ENCODE measurements around the gene KCNH2. TPM values are rescaled to one million over a fixed set of nuclear protein-coding genes. Genes with fewer than 3 reads are reported as not detected.
A peak's percentile ranks its signal among the peaks of the same experiment; 100 is the strongest.

Gene KCNH2
- total RNA-seq, 2 donors from 2014 or later, result 1.1 to 1.9 TPM

DNA sequence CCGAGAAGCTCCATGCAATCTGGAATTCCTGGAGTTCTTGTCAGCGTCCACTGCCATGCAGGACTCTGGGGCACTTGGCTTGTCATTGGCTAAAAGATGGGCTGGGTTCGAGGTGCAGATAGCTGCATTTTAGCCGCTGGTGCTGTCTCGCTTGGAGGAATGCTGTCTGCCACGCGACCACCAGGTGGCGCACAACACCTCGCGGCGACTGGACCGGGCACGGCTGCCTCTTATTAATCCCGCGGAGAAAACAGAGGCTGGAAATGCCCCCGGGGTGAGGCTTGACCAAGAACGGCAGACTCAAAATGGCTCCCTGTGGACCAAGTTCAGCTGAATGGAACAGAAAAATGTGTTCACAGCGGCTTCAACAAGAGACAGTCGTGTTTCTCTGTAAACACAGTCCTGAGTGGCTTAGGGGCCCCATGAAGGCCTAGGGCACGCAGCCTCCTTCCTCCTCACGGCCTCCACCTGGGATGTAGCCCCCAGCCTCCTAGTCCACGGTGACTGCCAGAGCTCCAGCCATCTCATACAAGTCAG, 79.6 kb downstream of the KCNH2 start:
- Histone ChIP-seq H3K4me3 (ENCODE audit: low read length) (no peak overlapping the region), H3K9me3 (ENCODE audit: control insufficient read depth, low read length) (peaks cover 5% of the 10 kb centered on the region), H3K4me1 (ENCODE audit: control insufficient read depth, insufficient read depth, low read length) (no peaks in the 10 kb centered on the region), H3K27me3 (ENCODE audit: control insufficient read depth, insufficient read depth, low read length, poor library complexity, severe bottlenecking) (peaks cover 21% of the 10 kb centered on the region), H3K27ac (ENCODE audit: low read depth, low read length) (no peak overlapping the region), H3K36me3 (ENCODE audit: control insufficient read depth, insufficient read depth, low read length) (no peaks in the 10 kb centered on the region), H3K9ac (ENCODE audit: extremely low read depth, low read length, poor library complexity, severe bottlenecking) (no peak overlapping the region)
- 11 to 25% methylated on average over 17 to 22 of the region's 22 CpGs for WGBS, 2 experiments (ENCODE audit: insufficient coverage in 1 of 2, insufficient read length in 1 of 2)
- DNase-seq, result peak; percentile 95
- peaks cover 7% of the 10 kb centered on the region for H3K9me3 Mint-ChIP-seq
- H3K4me3 Mint-ChIP-seq, result no peak overlapping the region
- no peaks in the 10 kb centered on the region for H3K36me3 Mint-ChIP-seq (ENCODE audit: low read depth)
- H3K27ac Mint-ChIP-seq, result no peak overlapping the region
- no peaks in the 10 kb centered on the region for H3K4me1 Mint-ChIP-seq
- TF ChIP-seq, protein P1, sequence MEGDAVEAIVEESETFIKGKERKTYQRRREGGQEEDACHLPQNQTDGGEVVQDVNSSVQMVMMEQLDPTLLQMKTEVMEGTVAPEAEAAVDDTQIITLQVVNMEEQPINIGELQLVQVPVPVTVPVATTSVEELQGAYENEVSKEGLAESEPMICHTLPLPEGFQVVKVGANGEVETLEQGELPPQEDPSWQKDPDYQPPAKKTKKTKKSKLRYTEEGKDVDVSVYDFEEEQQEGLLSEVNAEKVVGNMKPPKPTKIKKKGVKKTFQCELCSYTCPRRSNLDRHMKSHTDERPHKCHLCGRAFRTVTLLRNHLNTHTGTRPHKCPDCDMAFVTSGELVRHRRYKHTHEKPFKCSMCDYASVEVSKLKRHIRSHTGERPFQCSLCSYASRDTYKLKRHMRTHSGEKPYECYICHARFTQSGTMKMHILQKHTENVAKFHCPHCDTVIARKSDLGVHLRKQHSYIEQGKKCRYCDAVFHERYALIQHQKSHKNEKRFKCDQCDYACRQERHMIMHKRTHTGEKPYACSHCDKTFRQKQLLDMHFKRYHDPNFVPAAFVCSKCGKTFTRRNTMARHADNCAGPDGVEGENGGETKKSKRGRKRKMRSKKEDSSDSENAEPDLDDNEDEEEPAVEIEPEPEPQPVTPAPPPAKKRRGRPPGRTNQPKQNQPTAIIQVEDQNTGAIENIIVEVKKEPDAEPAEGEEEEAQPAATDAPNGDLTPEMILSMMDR (conservative IDR thresholded peaks at IDR 0.05), result peak; percentile 97
- H3K27me3 Mint-ChIP-seq (ENCODE audit: insufficient read depth), result peaks cover 46% of the 10 kb centered on the region

DNA sequence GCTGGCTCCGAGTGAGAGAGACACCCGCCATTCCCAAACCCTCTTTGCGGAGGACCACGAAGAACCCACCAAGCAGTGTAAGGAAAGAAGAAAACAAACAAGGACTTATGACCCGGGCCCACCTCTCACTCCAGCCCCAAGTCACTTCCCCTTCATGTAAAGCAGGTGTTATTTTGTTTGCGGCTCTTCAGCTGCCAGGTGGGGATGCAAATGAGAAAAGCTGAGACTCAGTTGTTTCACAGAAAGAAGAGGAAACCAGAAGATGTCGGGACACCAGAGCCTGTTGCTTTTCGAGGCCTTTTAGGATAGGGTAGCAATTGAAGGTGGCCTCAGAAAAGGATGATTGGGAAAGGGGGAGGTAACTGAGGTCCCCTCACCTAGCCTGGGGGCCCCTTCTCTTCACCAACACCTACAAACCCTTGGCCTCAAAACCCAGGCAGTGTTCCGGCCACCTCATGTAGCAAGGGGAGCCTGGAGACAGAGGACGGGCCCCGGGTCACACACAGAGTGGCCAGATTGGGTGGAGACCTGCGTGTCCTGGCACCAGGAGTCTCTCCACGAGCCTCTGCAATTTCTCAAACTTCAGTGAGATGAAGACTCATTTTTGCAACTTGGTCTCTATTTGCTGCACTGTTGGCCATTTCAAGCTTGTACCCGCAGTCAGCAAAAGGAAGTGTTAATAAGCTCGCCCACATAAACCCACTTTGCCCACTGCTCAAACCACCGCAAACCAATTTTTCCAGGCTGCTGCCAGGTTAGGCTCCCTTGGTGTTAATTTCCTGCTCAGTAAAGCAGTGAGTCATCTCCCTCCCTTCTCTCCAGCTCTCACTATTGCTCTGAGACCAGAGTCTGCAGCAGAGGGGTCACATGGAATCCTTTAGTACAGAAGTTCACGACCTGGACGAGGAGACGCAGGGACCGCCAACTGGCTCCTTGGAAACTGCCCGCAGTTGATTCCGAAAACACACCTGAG, 80.3 kb downstream of the KCNH2 start:
- Histone ChIP-seq H3K9ac (ENCODE audit: extremely low read depth, low read length, poor library complexity, severe bottlenecking) (no peak overlapping the region), H3K36me3 (ENCODE audit: control insufficient read depth, insufficient read depth, low read length) (no peaks in the 10 kb centered on the region), H3K4me1 (ENCODE audit: control insufficient read depth, insufficient read depth, low read length) (no peaks in the 10 kb centered on the region), H3K4me3 (ENCODE audit: low read length) (no peak overlapping the region), H3K9me3 (ENCODE audit: control insufficient read depth, low read length) (peaks cover 7% of the 10 kb centered on the region), H3K27me3 (ENCODE audit: control insufficient read depth, insufficient read depth, low read length, poor library complexity, severe bottlenecking) (peaks cover 21% of the 10 kb centered on the region), H3K27ac (ENCODE audit: low read depth, low read length) (no peak overlapping the region)
- Mint-ChIP-seq H3K27me3 (ENCODE audit: insufficient read depth) (peaks cover 50% of the 10 kb centered on the region), H3K4me3 (no peak overlapping the region), H3K9me3 (peaks cover 11% of the 10 kb centered on the region), H3K4me1 (no peaks in the 10 kb centered on the region), H3K27ac (no peak overlapping the region), H3K36me3 (ENCODE audit: low read depth) (no peaks in the 10 kb centered on the region)
- TF ChIP-seq, protein P1 (conservative IDR thresholded peaks at IDR 0.05), result no peak
- DNase-seq, result no peak
- WGBS, 2 experiments (ENCODE audit: insufficient coverage in 1 of 2, insufficient read length in 1 of 2), result 82 to 88% methylated on average over 16 to 22 of the region's 22 CpGs

DNA sequence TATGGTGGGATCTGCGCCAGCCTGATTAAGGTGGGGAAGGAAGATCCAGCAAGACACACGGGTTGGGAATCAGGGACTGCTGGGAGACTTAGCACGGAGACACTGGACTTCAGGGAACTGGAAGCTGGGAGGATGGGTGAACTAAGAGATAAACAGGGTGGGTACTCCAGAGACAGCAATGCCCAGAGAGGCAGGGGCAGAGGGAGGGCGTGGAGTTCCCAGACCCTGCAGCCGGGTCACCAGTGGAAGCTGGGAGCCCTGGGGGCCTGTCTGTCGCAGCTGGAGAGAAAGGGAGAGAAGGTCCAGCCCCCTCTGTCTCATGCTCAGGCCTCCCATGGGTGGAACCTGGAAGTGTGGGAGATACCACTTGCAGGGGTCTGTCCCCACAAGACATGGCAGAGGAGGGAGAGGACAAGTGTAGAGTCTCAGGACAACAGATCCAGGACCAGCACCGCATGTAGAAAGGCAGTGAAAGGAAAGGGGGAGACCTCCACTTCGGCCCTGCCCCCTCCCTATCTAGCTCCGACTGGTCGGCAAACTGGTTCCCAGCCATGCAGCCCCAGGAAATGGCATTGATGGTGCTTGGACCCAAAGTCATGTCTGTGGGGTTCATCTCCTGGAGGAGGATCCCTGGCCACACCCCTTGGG, 81.4 kb downstream of the KCNH2 start:
- H3K36me3 Mint-ChIP-seq (ENCODE audit: low read depth), result no peaks in the 10 kb centered on the region
- H3K4me1 Mint-ChIP-seq, result no peaks in the 10 kb centered on the region
- peaks cover 43% of the 10 kb centered on the region for H3K27me3 Mint-ChIP-seq (ENCODE audit: insufficient read depth)
- H3K4me1 ChIP-seq (ENCODE audit: control insufficient read depth, insufficient read depth, low read length), result no peaks in the 10 kb centered on the region
- WGBS, 2 experiments (ENCODE audit: insufficient coverage in 1 of 2, insufficient read length in 1 of 2), result 84 to 98% methylated on average over 6 to 10 of the region's 10 CpGs
- no peaks in the 10 kb centered on the region for H3K36me3 ChIP-seq (ENCODE audit: control insufficient read depth, insufficient read depth, low read length)
- H3K4me3 ChIP-seq (ENCODE audit: low read length), result no peak overlapping the region
- H3K27me3 ChIP-seq (ENCODE audit: control insufficient read depth, insufficient read depth, low read length, poor library complexity, severe bottlenecking), result peaks cover 21% of the 10 kb centered on the region
- H3K27ac ChIP-seq (ENCODE audit: low read depth, low read length), result no peak overlapping the region
- no peak overlapping the region for H3K4me3 Mint-ChIP-seq
- TF ChIP-seq, protein P1 (conservative IDR thresholded peaks at IDR 0.05), result no peak
- H3K9me3 Mint-ChIP-seq, result peaks cover 11% of the 10 kb centered on the region
- no peak overlapping the region for H3K27ac Mint-ChIP-seq
- peaks cover 7% of the 10 kb centered on the region for H3K9me3 ChIP-seq (ENCODE audit: control insufficient read depth, low read length)
- DNase-seq, result peak; percentile 44
- H3K9ac ChIP-seq (ENCODE audit: extremely low read depth, low read length, poor library complexity, severe bottlenecking), result no peak overlapping the region

Data from endodermal cell (in vitro differentiated cells).